ENCODE results near the gene SLC7A9.

GRCh38 chr19:32891609-32892008 lies 22.0 kb upstream of the SLC7A9 start:
- TF ChIP-seq POLR2AphosphoS5 (IDR thresholded peaks at IDR 0.05; ENCODE audit: low read depth) (no peak), CTCF (conservative IDR thresholded peaks at IDR 0.05; ENCODE audit: low read depth in 2 of 2) (no peak), REST (IDR thresholded peaks at IDR 0.05; ENCODE audit: unreplicated experiment) (no peak), EZH2 (IDR thresholded peaks at IDR 0.05; ENCODE audit: low read depth, unreplicated experiment) (no peak), NANOG (IDR thresholded peaks at IDR 0.05; ENCODE audit: borderline replicate concordance) (no peak)

Data from GM23338 (cell line).